DMS153 (cell line): ENCODE measurements around the gene INPPL1.
"Not testable (repeated sequence)": the region's sequence is repeated elsewhere in the genome, so short reads cannot be mapped to it uniquely, and the experiment has no call there.

Source experiments
- DNase-seq: peaks from one replicate; lab custom pipeline; 2025; lab: John Stamatoyannopoulos, UW

Gene INPPL1, protein sequence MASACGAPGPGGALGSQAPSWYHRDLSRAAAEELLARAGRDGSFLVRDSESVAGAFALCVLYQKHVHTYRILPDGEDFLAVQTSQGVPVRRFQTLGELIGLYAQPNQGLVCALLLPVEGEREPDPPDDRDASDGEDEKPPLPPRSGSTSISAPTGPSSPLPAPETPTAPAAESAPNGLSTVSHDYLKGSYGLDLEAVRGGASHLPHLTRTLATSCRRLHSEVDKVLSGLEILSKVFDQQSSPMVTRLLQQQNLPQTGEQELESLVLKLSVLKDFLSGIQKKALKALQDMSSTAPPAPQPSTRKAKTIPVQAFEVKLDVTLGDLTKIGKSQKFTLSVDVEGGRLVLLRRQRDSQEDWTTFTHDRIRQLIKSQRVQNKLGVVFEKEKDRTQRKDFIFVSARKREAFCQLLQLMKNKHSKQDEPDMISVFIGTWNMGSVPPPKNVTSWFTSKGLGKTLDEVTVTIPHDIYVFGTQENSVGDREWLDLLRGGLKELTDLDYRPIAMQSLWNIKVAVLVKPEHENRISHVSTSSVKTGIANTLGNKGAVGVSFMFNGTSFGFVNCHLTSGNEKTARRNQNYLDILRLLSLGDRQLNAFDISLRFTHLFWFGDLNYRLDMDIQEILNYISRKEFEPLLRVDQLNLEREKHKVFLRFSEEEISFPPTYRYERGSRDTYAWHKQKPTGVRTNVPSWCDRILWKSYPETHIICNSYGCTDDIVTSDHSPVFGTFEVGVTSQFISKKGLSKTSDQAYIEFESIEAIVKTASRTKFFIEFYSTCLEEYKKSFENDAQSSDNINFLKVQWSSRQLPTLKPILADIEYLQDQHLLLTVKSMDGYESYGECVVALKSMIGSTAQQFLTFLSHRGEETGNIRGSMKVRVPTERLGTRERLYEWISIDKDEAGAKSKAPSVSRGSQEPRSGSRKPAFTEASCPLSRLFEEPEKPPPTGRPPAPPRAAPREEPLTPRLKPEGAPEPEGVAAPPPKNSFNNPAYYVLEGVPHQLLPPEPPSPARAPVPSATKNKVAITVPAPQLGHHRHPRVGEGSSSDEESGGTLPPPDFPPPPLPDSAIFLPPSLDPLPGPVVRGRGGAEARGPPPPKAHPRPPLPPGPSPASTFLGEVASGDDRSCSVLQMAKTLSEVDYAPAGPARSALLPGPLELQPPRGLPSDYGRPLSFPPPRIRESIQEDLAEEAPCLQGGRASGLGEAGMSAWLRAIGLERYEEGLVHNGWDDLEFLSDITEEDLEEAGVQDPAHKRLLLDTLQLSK

DNA sequence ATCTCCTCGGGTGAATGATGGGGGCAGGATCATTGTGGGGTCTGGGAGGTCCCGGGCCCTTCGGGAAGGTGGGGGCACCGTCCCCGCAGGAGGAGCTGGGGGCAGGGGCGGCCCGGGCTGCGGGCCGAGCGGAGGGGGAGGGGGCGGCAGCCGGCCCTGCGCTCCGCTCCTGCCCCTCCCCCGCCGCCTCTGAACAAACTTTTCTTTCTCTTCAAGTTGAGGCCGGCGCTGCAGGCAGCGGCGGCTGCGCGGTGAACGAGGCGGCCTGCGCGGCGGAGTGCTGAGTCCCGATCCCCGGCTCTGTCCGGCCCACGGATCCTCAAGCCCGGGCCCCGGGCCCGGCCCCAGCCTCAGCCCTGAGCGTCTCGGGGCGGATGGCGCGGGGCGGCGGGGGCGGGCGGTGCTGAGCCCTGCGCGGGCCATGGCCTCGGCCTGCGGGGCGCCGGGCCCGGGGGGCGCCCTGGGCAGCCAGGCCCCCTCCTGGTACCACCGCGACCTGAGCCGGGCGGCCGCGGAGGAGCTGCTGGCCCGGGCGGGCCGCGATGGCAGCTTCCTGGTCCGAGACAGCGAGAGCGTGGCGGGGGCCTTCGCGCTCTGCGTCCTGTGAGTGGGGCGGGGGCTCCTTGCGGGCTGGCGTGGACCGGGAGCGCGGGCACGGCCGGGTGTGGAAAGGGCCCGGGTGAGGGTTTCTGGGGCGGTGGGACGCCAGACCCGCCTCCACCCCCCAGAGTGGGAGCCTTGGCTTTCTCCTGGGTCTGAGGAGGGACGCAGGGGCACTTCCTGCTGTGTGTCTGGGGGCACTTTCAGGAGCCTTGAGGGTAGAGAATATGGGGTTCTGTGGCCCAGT, at the start of gene INPPL1:
Gene INPPL1 (plus strand): TSS at position 204 of the 847 bp plus-strand sequence. CDS start 218 bp downstream, at position 422.
- no peak for DNase-seq

GRCh38 chr11:72177656-72178055, 46.9 kb upstream of the INPPL1 start:
- DNase-seq = no peak

GRCh38 chr11:72179049-72179803, 45.3 kb upstream of the INPPL1 start:
- DNase-seq = no peak

DNA sequence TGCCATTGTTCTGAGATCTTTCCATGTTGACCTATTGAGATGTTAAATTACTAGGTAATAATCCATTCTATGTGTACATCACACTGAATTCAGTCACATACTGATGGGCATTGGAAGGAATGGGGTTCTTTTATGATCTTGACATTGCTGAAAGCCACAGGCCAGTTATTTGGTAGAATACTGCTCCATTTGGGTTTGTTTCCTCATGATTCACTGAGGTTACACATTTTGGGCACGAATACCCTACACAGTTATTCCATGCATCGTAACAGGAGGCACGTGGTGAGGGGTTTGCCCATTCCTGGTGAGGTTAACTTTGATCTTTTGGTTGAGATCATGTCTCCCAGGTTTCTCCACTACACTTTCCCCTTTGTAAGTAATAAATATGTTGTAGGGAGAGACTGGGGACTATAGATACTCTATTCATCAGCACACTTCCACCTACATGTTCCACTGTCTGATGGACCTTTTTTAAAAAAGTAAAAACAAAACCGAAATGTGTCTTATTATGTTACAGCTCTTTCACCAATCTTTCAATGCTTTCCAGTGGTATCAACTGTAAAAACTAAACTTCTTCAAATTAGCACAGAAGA, 44.7 kb upstream of the INPPL1 start:
- DNase-seq = no peak

DNA sequence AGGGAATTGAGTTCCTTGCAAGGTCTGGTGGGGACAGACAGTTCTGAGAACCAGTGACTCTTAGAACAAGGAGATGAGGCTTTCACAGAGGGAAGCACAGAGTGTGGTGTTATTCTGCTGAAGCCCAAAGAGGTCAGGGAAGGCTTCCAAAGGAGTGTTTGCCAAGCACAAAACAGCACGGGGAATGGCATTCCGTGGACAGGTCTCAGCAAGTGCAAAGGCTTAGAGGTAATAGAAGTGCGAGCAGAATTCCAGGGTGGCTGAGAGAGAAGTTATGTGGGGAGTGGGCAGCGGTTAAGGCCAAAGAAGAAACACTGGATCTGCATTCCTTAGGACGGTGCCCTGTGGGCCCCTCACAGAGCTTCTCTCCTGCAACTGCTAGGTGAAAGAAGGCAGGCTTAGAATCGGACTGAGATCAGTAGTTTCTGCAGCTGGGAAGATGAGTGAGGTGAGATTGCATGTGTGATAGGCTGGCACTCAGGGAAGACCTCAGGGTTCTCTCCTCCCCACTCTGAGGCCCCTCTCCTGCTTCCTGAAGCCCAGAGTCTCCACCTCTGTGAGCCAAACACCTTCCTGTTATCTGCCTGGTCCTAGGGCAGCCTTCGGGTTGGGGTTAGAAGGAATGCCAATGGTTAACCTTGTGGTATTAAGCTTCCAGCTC, 43.5 kb upstream of the INPPL1 start:
- DNase-seq = not testable (repeated sequence)

- not testable (repeated sequence) for DNase-seq
Measured at GRCh38 chr11:72181553-72181958, 43.0 kb upstream of the INPPL1 start.

DNA sequence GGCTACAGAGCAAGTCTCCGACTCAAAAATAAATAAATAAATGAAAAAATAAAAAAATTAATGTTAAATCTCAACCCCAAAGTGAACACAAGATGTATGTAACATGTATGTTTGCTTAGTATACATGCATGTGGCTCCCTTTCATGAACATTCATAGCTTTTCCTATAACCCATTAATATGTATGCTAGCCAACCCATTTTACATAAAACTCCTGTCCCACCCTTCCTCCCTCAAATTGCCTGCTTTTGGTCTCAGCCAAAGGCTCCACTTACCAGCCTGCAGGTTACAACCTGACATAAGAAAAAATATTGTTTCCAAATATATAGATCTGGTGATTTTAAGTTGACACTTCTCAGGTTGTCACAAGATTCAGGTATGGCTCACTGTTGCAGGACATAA, 36.3 kb upstream of the INPPL1 start:
- no peak for DNase-seq

DNA sequence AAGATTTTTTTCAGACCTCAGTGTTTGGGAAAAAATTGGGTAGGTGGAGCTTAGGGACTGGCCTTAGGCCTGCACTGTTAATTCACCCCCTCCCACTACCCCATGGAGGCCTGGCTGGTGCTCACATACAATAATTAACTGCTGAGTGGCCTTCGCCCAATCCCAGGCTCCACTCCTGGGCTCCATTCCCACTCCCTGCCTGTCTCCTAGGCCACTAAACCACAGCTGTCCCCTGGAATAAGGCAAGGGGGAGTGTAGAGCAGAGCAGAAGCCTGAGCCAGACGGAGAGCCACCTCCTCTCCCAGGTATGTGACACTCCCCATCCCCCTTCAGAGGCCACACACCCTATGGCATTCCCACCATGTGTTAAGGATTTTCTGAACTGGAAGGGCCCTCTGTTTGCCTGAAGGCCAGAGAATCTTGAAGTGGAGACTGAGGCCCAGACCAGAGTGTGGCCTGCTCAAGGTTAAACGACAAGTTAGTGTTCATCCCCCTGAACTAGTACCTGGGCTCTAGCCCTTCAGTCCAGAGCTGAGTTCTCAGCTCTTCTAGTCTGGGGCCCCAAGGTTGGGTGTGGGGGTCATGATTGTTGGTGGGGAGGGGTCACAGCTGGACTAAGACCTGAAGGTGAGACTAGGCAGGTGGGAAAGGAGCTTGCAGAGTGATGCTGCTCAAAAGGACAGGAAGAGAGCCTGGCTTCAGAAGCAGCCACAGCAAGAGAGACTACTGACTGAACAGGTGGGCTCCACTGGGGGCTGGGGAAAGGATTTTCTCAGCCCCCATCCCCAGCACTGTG, 34.9 kb upstream of the INPPL1 start:
- DNase-seq = no peak

DNA sequence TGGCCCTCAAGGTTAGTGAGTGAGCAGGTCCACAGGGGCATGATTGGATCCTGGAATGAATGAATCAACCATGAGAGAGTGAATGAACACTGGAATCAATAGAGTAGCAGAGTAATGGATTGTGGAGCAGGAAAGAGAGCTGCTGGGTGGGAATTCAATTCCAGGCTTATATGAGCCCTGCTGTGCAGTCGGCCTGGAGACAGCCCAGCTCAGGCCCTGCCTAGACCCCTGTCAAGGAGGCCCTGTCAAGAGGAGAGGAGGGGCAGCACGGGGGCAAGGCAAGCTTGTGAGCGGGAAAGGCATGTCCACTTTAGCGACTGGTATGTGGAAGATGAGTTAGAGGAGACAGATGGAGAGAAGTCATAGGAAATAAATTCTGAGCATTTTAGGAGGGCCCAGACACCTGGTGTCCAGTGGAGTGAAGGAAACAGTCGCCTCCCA, 33.9 kb upstream of the INPPL1 start:
- DNase-seq = no peak

DNA sequence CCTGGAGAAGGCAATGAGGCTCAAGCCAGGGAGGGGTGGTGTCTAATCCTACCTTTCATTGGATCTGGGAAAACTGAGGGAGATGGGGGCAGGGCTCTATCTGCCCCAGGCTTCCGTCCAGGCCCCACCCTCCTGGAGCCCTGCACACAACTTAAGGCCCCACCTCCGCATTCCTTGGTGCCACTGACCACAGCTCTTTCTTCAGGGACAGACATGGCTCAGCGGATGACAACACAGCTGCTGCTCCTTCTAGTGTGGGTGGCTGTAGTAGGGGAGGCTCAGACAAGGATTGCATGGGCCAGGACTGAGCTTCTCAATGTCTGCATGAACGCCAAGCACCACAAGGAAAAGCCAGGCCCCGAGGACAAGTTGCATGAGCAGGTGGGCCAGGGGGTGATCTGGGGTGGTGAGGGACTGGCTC, 32.6 kb upstream of the INPPL1 start, which contains the start of gene FOLR1:
Gene FOLR1 (plus strand): TSS at position 180 of the 421 bp plus-strand sequence. CDS start 34 bp downstream, at position 214.
- DNase-seq = no peak

GRCh38 chr11:72195518-72196270, 28.9 kb upstream of the INPPL1 start:
- DNase-seq = no peak

DNA sequence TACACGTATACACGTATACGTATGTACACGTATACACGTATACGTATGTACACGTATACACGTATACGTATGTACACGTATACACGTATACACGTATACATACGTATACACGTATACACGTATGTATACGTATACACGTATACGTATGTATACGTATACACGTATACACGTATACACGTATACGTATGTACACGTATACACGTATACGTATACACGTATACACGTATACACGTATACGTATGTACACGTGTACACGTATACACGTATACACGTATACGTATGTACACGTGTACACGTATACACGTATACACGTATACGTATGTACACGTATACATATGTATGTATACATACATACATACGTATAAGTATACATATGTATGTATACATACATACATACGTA, 23.1 kb upstream of the INPPL1 start:
- not testable (repeated sequence) for DNase-seq

- no peak for DNase-seq
Measured at GRCh38 chr11:72202571-72202970, 22.0 kb upstream of the INPPL1 start.

- no peak for DNase-seq
Measured at GRCh38 chr11:72203163-72203562, 21.4 kb upstream of the INPPL1 start.

GRCh38 chr11:72204886-72205285, 19.7 kb upstream of the INPPL1 start:
- no peak for DNase-seq

DNA sequence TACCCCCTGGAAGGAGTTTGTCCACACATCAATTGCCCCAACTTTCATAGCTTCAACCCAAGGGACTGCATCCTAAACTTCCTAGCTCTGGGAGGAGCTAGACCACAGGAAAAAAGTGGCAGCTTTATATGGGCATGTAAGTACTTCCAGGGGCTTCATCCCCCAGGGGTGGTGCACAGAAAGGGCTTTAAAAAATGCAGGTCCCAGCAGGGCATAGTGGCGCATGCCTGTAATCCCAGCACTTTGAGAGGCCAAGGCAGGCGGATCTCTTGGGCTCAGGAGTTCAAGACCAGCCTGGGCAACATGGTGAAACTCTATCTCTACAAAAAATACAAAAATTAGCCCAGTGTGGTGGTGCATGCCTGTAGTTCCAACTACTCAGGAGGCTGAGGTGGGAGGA, 17.8 kb upstream of the INPPL1 start:
- not testable (repeated sequence) for DNase-seq

DNA sequence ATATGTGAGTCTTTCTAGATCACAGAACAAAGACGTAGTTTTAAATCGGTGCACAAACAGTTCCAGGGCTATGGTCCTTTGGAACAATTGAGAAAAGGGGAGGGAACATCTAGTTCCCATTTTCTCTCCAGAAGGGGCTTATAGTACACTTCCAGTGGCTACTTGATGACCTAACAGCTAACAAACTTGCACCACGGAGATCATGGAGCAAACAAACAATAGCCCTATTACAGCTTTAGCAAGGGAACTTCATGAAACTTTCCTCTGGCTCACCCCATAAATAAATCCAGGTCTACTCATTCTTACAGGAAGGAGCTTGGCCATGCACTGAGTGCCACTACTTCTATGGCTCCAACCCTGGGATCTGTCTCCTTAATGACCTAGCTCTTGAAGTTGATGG, 16.3 kb upstream of the INPPL1 start:
- DNase-seq = no peak

GRCh38 chr11:72209101-72209500, 15.5 kb upstream of the INPPL1 start:
- DNase-seq = no peak
